ENCODE data around the gene KCNJ16.

Gene KCNJ16

DNA sequence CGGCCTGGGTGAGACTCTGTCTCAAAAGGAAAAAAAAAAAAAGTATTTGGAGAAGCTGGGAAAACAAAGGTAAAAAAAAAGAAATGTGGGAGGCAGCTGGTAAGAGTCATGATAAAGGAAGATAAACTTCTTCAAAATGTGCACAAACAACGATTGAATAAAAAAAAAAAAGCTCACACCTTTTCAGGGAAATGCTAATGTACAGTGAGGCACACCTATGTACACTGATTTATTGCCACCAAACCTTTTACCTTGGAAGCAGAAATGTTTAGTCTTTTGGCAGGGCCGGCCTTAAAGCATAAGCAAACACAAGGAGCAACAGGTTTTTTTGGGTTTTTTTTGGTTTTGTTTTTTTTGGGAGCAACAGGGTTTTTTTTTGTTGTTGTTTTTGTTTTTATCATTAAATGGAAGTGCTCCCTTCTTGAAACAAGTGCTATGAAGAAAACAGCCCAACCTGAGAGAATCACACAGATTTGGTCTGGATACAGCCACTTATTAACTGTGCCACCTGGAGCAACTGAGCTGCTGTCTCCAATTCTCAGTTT lies 64.5 kb downstream of the KCNJ16 start:
- TF ChIP-seq, protein P1, sequence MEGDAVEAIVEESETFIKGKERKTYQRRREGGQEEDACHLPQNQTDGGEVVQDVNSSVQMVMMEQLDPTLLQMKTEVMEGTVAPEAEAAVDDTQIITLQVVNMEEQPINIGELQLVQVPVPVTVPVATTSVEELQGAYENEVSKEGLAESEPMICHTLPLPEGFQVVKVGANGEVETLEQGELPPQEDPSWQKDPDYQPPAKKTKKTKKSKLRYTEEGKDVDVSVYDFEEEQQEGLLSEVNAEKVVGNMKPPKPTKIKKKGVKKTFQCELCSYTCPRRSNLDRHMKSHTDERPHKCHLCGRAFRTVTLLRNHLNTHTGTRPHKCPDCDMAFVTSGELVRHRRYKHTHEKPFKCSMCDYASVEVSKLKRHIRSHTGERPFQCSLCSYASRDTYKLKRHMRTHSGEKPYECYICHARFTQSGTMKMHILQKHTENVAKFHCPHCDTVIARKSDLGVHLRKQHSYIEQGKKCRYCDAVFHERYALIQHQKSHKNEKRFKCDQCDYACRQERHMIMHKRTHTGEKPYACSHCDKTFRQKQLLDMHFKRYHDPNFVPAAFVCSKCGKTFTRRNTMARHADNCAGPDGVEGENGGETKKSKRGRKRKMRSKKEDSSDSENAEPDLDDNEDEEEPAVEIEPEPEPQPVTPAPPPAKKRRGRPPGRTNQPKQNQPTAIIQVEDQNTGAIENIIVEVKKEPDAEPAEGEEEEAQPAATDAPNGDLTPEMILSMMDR (IDR thresholded peaks at IDR 0.05; ENCODE audit: low read depth, low read length, missing control alignments) = no peak
- H3K4me3 ChIP-seq (ENCODE audit: low read depth, low read length) = no peak overlapping the region
- DNase-seq (ENCODE audit: low read depth) = no peak

DNA sequence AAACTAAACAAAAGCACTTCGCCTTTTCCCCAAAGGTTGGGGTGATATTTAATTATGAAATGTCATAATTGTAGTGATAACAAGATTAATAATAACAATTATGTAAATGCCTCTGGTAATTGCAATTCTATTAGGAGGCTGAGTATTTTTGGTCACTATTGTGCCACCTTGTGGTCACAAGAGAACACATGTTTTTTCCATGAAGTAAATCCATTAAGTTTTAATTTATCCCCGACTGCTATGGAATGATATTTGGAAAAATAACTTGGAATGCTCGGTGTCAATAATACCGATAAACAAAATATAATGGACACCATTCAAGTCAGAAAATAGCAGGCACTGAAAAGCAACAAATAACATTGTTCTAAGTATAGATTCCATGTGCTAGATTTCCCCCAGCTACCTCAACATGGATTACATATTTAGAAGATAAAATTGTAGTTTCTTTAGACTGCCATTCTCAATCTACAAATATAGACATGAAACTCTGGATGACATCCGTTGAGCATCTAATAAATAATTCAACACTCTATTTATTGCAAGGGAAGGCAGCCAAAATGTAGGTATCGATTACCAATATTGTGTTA lies 69.3 kb downstream of the KCNJ16 start:
- DNase-seq (ENCODE audit: low read depth) = no peak
- TF ChIP-seq, protein P1 (IDR thresholded peaks at IDR 0.05; ENCODE audit: low read depth, low read length, missing control alignments) = peak; percentile 40
- H3K4me3 ChIP-seq (ENCODE audit: low read depth, low read length) = no peak overlapping the region

DNA sequence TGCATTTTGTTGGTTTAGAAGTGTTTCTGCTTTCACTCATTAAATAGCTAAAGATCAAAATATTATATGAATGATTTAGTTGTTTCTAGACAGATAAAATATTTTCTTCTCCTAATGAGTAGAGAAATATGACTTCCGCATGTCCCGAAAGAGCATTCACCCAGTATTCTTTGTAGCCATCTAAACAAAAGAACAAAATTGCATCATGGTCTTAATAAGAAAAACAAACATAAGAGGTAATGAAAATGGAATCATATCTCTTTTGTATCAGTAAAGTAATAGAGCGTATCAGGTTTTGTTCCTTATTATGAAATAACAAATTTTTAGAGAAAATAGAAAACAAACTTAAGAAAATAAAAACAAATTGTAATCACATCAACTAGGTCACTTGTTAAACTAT lies 78.2 kb downstream of the KCNJ16 start:
- no peak for DNase-seq (ENCODE audit: low read depth)
- TF ChIP-seq, protein P1 (IDR thresholded peaks at IDR 0.05; ENCODE audit: low read depth, low read length, missing control alignments) = no peak
- no peak overlapping the region for H3K4me3 ChIP-seq (ENCODE audit: low read depth, low read length)

DNA sequence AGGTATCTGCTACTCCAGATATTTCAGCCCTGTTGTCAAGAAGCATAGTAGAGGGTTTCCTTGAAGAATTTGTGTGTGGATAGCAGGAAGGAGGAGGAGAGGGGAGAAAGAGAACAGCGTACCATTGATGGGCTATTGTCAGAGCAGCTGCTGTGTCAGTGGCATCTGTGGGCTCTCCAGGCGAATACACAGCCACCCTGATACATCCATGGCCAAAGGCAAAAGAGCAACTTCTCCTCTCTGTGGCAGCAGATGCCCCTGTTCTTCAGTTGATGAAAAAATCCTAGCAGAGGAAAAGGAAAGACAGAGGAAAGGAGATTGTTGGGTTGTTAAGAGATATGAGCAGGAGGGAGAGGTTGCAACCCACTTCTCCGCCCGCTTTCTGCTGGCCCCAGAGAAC lies 82.1 kb downstream of the KCNJ16 start:
- TF ChIP-seq, protein P1 (IDR thresholded peaks at IDR 0.05; ENCODE audit: low read depth, low read length, missing control alignments) = no peak
- DNase-seq (ENCODE audit: low read depth) = no peak
- H3K4me3 ChIP-seq (ENCODE audit: low read depth, low read length) = no peak overlapping the region

DNA sequence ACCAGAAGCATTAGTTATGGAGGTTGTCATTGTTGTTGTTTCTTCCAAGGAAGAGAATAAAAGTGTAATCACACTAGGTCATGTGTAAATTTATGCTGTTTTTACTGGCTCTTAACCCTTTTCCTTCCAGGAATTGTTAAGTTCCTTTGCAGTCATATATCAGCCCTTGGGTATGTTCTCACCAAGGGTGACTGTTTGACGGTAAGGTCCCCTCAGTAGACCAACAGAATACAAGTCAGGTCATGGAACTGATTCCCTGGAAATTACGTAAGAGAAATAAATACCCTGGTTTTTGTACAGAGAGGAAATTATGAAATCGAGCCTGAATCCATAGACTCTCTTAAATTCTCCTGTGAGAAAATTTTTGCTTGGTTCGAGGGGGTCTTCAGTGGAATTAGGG lies 83.2 kb downstream of the KCNJ16 start:
- TF ChIP-seq, protein P1 (IDR thresholded peaks at IDR 0.05; ENCODE audit: low read depth, low read length, missing control alignments) = no peak

DNA sequence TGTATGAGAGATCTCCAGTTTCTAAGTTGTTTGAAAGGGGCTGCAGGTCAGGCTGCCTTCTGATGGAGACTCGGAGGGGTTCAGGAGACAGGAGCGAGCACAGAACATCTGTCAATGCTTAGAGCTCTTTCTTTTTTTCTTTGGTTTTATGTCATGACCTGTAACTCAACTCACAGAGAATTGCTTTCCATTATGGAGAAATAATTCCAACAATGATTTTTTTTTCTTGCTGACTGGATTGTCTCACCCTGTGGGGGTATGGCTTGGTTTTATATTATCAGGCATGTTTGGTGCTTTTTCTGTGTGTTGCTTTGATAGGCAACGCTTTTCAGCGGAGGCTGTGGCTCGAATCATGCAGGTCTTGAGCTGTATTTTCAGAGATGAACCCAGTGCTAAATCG lies 83.6 kb downstream of the KCNJ16 start:
- no peak overlapping the region for H3K4me3 ChIP-seq (ENCODE audit: low read depth, low read length)
- TF ChIP-seq, protein P1 (IDR thresholded peaks at IDR 0.05; ENCODE audit: low read depth, low read length, missing control alignments) = no peak
- no peak for DNase-seq (ENCODE audit: low read depth)

More for the DNA sequence above, 83.2 kb downstream of the KCNJ16 start:
- no peak overlapping the region for H3K4me3 ChIP-seq (ENCODE audit: low read depth, low read length)
- DNase-seq (ENCODE audit: low read depth) = no peak

DNA sequence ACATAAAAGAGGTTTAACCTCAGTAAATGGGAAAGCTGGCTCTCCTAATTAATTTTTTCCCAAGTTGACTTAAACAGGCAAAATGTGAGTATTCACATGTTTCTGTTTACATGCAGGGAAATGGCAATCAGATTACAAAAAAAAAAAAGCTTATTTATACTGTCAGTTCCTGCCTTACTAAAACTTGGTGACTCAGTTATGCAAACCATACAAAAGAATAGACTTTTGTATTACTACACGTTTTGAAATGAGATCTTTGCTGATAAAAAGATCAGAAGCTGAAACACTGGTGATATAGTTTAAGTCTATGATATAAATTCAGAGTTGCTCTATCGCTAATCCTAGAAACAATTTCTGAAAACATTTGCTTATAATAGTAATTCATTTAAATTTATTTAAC lies 85.0 kb downstream of the KCNJ16 start:
- TF ChIP-seq, protein P1 (IDR thresholded peaks at IDR 0.05; ENCODE audit: low read depth, low read length, missing control alignments) = no peak
- no peak overlapping the region for H3K4me3 ChIP-seq (ENCODE audit: low read depth, low read length)
- no peak for DNase-seq (ENCODE audit: low read depth)
